22Rv1 (cell line): ENCODE measurements around the gene LRRC39.

Experiments used
- ZFX ChIP-seq: fragments of 450-650 bp; IDR thresholded peaks from 2 replicates; pipeline ENCODE4 v1.6.1; 2017; ENCODE audit warnings: antibody characterized with exemption, borderline replicate concordance
- TF ChIP-seq, protein P1 (sequence below): fragments of 450-650 bp; IDR thresholded peaks from 2 replicates; pipeline ENCODE4 v1.5.1; 2017; ENCODE audit warnings: mild to moderate bottlenecking

DNA sequence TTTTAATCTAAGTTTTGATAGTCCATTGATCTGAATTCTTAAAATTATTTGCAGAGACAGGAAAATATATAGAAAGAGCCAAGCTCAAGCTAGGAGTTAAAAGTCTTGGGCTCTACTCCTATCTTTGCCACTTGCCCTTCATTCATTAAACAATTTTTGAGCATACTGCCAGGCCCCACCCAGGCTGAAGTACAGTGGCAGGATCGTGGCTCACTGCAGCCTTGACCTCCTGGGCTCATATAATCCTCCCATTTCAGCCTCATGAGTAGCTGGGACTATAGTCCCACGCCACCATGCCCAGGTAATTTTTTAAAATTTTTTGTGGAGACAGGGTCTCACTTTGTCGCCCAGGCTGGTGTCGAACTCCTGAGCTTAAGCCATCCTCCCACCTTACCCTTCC lies 36.9 kb downstream of the LRRC39 start:
- TF ChIP-seq, protein P1, sequence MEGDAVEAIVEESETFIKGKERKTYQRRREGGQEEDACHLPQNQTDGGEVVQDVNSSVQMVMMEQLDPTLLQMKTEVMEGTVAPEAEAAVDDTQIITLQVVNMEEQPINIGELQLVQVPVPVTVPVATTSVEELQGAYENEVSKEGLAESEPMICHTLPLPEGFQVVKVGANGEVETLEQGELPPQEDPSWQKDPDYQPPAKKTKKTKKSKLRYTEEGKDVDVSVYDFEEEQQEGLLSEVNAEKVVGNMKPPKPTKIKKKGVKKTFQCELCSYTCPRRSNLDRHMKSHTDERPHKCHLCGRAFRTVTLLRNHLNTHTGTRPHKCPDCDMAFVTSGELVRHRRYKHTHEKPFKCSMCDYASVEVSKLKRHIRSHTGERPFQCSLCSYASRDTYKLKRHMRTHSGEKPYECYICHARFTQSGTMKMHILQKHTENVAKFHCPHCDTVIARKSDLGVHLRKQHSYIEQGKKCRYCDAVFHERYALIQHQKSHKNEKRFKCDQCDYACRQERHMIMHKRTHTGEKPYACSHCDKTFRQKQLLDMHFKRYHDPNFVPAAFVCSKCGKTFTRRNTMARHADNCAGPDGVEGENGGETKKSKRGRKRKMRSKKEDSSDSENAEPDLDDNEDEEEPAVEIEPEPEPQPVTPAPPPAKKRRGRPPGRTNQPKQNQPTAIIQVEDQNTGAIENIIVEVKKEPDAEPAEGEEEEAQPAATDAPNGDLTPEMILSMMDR = no peak
- no peak for TF ChIP-seq ZFX
